Measurements from ENCODE around the gene CABCOCO1.

The CABCOCO1 gene

DNA sequence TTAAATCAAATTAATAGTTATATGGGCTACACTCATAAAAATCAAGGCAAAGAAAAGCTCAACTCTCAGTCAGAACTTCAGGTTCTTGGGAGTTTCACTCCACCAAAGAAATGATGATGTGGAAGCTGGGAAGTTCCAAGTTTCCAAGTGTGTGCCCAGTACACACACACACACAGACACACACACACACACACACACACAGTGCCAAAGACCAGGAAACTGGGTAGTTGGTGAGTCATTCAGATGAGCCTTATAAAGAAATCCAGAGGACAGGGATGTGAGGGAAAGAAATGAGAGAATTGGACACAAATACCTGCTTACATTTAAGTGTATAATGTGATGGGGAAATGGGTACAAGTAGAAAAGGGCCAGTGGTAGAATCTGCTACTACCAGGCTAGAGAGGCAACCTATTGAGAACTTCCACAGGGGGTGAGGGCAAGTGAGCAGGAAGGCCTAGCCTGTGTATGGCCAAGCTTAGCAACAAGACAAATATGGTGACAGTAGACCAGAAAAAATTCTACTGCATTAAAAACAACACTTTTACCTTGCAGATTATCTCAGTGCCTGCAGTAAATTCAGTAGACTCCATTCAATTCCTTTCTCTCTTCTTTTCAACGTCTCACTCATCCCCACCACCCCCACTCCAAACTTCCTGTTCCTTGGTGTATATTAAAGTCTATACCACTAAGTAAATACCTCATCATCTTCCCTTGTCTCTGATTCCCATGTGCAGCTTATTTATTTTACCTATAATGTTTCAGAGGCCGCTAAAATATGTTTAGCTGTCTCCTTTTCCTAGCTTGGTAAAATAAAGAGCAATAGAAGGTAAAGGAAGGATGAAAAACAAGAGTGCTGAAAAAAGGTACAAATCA is 95.0 kb downstream of the CABCOCO1 start:
- DNase-seq, result no peak

DNA sequence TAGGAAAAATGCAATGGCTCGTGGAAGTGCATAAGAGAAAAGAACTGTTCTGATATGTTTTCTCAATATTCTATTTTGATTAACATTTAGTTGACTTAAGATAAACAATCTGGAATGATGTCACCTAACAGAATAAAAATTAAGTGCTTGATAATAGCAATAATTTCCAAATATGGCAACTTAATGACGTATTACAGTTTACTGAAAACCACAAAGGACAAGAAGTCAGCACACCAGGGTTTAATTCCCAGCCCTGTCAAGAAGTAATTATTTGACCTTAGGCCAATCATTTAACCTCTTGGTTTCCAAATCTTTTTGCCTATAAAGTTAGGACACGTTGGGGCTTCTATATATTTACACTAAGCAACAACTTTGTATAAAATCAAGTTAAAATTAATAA is 95.7 kb downstream of the CABCOCO1 start:
- DNase-seq, result no peak

DNA sequence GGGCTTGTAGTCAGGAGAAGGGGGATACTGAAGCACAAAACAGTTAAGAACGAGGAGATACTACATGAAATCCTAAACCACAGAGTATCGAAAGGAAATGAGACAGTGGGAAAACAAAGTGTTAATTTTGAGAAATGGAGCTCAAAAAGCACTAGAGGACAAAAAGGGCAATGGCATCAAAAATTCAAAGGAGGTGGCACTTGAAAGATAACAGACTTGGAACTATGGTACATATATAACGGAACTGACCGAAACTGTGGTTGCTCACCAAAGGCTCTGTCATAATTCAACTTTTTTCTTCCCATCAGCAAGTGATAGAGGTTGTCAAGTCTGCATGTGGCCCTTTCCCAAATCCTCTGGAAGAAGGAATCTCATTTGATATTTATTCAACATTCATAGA is 97.0 kb downstream of the CABCOCO1 start:
- DNase-seq, result no peak

DNA sequence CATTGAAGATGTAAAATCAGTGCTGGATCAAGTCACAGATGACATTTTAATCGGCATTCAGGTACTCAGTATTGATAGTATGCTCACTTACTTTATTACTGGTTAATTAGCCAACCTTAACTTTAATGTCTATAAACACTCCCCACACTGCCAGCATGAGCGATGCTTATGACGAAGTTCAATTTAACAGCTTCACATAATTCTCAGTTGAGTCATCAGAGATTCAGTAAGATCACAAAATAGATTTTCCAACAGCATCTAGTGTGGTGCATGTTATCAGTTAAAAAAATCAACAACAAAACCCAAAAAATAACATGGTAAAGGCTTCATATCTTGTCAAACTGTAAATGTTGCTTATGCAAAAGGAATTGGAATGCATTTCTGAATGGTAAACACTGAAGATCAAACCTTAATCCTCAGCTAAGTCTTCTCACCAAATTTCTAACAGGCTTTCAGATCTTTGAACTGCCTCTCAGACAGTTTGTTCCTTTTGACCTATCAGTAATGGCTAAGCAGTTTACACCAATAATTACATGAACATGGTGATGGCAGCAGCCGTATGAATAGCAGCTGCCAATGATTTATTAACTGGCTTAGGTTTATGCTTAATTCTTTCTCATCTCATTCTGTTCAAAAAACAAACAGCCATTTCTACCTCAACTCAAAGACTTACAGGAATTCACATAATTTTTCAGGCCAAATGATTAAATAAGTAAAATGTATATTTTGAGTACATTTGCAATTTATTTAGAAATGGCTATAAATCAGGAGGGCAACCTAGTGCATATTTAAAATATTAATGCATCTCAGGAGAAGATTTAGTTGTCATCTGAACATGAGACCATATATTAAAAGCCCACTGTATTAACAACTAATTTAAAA is 98.5 kb downstream of the CABCOCO1 start:
- no peak for DNase-seq

DNA sequence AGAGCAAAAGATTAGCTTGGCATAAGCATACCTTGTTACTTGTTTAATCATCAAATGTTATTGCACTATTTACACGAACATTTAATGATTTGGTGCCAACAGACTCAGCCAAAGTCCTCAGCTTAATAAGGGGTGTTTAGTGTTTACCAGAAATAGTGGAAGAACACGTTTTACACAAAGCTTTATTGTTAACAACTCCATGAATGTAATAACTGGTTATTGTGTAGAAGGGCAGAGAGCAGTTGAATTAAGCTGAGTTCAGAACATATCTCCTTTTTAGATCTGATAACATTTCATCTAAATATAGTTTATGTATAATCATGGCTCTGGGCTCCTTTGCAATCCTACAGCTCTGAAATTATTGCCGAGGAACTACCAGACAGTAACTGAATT is 99.1 kb downstream of the CABCOCO1 start:
- no peak for DNase-seq

DNA sequence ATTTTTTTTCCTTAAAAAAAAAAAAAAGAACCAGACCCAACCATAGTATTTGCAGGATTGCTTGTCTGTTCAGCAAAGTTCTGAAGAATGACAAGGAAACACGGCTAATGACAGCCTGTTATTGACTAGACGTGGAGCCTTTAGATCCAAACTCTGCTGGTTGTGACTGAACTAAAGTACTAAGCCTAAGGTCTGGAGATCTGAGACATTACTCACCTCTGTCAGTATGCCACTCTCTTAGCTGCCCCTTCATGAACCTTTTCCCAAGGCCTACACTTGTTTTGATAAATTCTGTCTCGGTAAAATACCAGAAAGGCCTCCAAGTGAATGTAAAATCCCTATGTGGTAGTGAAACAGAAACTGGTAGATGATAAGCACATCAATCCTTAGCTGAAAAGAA is 101.0 kb downstream of the CABCOCO1 start:
- no peak for DNase-seq

DNA sequence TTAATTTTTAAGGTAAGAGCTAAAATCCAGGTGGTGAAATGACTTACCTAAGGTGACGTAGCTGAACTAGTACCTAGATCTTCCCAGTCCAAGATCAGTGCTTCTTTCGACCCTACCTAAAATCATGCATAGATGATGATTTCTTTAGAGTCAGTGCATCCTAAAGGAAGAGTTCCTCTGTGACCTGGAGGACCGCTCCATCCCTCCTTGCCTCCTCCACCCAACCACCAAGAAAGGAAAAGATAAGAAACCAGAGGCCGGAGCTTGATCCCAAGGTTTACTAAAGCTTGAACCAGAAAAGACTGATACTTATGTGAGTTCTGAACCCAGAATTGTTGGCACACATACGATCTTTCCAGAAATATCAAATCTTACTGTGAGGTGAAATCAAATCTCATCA is 101.8 kb downstream of the CABCOCO1 start:
- no peak for DNase-seq

DNA sequence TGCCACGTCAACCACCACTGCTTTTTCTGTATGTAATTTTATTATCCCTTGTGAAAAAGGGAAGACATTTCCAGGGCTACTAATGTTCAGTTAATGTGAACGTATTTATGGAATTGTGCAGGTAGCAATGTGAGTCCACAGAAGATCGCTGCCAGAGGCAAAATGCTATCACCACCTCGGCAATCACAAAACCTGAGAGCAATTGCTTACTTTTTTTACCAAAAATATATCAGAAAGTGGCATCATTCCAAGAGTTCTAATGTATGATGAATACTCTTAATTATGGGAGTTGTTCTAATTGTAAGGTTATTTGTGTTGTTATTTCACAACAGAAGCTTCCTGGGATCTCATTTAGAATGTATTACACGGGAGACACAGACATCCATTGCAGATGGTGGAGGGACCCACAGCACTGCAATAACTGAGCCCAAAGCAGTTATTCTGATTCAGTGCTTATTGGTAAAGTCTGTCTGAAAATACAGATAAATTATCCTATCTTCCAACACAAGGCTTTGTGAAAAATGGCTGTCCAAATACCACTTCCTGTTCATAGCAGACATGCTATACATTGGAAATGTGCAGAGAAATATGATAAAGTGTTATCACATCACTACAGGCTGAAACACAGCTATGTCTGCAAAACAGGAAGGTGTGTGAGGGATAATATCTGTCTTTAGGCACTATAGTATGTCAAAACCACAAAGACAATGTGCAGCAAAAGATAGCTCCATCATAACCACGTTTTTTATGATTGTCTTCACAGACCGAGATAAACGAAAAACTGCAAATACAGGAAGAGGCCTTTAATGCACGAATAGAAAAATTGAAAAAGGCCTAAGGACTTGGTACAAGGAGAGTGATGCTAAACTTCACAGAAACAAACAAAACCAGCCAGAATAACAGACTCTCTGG is 102.7 kb downstream of the CABCOCO1 start:
- no peak for DNase-seq

DNA sequence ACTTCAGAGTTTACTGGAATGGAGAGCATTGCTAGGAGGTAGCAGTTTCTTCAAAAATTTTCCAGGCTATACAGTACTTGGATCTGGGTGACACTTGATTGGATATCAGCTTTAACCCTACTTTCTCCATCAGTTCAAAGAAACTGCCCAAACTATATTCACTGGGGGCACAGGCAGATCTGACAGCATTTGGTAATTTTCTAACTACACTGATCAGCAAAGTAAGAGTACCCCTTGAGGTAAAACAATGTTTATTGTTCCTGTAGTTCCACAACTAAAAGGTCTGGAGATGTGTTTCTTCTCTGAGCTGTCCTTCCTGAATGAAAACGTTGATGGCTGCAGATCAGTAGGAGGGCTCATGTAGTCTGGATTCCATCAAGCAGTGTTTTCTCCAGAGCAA is 104.2 kb downstream of the CABCOCO1 start:
- no peak for DNase-seq

DNA sequence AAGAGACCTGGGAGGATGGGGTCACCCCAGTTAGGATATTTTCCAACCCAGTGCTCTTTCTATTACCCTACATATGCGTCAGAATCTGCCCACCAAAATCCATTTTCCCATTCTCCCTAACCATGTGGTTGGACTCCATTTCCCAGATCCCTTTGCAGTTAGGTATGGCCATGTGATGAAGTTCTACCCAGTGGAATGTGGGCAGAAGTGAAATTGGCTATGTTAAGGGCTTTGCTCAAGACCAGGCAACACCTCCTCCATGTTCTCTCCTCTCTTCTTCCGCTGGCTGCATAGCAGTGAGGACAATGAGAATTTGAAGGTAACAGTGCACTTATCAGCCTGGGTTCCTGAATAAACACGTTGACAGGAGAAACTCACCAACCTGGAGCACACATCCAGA is 111.3 kb downstream of the CABCOCO1 start:
- no peak for DNase-seq

DNA sequence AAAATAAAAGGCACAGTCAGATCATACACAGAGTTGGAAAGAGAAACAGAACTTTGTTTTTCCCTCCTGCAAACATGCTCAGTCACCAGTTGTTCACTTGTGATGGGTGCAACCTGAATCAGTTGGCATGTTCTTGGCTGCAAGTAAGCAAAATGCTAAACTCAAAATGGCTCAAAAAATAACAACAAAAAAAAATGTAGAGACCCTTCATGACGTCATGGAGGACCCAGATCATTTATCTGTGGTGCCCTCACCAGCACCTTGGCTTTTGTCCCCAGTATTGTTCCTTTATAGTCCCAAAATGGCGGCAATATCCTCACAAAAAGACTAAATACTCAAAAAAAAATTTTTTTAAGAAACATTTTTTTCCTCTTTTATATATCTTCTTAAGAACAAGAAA is 112.4 kb downstream of the CABCOCO1 start:
- no peak for DNase-seq

DNA sequence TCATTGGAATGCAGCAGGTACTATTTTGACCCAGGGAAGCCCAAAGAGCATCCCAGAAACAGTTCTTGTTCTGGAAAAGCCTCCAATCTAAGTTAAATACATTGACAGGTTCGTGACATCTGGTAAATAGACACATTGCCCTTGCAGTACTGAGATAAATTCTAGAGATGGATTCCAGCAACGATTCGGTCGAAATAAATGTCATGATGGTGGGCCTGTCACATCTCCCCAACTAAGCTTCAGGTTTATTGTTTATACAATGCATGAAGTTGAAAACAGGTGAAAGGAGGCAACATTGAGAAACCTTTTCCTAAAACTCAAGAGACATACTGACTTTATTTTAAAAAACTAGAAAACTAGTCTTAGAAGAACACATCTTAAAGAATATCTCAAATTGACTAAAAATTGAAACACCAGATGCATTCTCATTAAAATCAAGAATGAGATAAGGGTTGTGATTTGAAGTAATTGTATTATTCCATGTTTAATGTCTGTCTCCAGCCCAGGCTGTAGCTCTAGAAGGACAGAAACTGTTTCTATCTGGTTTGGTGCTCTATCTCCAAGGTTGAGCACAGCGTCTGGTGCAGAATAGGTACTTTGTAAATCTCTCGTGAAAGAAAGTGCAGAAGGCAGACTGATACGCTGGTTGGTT is 114.0 kb downstream of the CABCOCO1 start:
- DNase-seq, result no peak

DNA sequence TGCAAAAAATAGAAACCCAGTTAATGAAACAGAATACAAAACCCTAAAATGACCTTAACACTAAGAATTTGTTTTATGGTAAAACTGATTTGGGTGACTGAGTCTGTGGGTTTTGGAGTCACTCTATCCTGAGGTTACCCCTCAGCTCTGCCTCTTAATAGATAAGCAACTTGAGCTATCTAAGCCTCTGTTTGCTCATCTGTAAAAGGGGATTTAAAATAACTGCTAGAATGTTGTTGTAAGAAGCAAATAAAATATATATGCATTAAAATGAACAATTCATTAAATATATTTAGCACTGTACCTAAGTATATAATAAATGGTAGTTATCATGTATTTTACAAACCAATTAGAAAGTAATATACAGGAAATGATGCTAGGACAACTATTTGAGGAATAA is 115.4 kb downstream of the CABCOCO1 start:
- no peak for DNase-seq

DNA sequence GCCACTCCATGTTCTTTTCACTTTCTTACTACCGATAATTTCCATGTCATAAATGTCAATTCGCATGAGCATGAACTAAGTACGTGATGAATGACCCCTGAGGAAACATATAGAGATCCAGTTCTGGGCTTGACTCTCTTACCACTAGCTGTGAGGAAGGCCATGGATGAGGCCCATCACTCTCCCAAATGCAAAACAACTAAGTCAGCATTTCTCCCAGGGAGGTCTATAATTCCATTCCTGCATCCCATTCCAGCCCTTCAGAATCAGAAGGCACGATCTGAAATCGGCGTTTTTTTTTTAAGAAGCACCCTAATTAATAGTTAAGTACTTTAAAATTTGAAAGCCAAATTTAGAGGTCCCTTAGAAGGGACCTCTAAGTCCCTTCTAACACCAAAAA is 116.5 kb downstream of the CABCOCO1 start:
- no peak for DNase-seq

DNA sequence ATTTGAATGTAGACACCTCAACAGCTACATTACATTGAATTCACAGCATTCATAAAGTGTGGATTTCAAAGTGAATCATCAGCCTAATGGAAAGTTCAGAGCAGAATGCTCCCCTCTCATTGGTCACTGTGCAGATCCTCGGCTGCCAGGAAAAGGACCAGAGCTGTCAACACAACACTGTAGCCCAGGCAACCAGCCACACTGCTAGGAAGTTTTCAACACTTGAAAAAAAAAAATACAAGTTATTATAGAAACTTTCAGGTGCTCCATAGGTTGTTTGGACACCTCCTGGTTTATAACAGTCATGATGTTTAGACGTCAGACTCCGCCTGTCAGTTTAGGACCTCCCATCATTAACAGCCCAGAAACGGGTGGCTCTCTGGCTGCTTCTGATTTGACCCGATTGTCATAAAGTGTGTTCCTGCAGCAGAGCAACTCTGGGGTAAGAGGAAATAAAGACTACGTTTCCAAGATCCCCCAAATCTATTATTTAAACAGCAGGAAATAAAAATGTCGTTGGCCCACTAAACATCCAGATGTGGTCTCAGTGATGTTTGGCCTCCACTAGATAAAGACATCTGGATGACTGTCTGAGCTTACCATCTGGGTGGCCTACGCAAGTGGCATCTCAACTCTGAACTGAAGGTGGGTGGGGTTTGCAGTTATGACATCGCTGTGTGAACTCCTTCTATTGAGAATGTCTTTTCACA is 117.4 kb downstream of the CABCOCO1 start:
- DNase-seq, result no peak

DNA sequence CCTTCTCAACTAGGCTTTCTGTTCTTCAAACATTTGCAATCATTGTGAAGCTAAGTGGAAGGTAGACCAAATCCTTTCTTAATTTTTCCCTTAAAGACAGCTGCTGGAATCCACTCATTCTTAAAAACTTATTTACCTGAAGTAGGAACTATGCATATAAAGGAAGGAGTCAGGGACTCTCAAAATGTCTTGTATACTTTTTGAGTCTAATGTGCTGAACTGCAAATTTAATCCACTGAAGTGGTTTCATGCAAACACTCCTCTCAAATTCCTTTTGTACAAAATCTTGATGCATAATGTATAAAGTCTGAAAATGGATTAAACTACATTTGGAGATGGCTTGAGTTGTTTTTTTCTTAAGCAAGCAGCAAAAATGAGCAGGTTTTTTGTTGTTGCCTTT is 118.0 kb downstream of the CABCOCO1 start:
- no peak for DNase-seq

DNA sequence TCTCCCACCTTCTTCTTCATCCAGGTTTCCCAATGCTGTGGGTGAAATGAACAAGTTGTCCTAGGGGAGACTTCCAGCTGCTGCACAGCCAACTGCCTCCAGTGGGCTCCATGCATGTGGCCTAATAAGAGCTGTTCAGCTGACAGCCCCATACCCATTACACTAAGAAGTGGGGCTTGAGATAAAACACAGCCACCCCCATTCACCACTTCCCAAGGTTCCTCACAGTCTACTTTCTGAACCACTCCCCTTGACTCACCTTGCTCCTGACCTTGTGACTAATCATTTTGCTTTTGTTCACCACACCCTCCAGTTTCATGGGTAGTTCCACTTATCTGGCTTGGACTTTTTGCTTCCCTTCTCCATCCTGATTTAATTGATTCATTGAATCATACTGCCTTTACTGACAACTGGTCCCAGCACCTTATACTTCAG is 119.3 kb downstream of the CABCOCO1 start:
- no peak for DNase-seq

DNA sequence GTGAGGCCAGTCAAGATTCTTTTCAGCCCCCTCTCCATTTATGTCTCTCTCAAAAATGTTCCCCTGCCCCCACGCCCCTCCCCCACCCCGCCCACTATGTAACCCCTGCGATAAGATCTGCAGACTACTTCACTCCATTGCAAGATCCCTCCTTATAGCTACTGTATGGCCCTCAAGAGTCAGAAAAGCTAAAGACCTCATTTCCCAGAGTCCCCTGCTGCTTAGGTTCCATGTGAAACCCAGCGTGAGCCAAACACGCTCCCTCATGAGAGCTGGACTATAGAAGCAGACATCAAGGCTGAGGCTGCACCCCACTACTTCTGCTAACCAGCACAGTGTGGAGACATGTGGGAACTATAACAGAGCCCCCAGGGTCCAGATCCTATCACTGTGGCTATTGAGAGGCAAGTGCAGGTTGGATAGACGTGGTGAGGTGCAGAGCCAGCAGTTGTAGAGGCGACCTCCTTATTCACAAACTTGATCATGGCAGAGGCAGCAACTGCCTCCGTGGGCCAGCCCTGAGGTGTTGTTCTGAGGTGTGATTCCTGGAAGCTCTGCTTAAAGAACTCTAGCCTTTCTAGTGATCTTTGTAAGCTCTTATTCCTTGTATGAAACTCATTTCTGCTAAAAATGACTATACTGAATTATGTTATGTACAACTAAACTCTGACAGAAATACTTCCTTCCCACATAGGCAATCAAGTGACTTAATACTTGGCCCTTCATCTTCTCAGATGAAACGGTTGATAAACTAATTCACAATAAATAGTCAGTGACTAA is 121.8 kb downstream of the CABCOCO1 start:
- DNase-seq, result no peak

DNA sequence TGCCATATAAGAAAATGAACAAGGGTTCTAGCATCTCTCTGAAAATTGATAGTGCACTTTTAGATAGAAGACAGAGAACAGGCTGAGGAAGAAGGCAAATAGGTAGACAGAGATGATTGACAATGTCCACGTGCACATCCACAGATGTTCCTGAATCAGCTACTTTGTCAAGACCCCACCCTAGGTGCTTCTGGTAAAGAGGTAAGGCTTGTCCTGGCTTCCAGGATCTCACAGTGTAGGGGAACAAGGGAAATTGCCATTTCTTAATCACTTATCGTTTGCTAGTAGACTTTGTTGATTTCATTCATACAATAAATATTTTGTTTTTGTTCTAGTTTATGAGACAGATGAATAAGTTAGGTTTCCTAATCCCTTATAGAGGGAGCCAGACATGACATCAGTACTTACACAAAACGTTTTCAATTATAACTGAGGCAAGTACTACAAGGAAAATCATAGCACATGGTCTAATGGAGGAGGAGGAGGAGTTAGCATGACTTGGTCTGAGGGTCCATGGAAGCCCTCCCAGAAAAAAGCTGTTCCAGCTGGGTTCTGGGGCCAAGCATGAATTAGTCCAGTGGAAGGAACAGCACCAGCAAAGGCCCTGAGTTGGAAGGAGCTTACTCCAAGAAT is 122.9 kb downstream of the CABCOCO1 start:
- DNase-seq, result no peak

DNA sequence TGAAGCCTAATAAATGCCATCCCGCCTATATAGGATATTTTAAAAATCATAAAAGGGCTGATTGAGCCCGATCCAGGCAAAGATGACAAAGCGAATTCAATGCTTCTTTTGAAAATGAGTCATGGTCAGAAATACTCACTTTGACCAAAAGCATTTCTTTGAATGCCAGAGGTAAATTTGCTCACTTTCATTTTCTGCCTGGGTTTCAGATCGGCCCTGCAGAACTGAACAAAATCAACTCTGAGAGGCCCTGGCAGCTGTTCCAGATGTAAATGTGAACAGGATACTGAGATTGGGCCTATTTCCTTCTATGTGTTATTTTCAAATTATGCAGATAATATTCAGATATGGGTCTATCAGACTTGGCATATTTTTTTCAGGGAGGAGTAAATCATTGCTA is 124.0 kb downstream of the CABCOCO1 start:
- no peak for DNase-seq

Measured in activated CD4-positive, CD25-positive, alpha-beta regulatory T cell treated with anti-CD3 and anti-CD28 coated beads, Interleukin-2, amount 50 U/mL, for 72 hours (primary cell).